HEK293 (cell line): Measurements from ENCODE around the gene GPR162.
A peak's percentile ranks its signal among the peaks of the same experiment; 100 is the strongest.

Source experiments
- BCL11B ChIP-seq: fragments of 450-650 bp; formaldehyde crosslinking; IDR thresholded peaks from 2 replicates; pipeline ENCODE4 v1.5.1; 2016; ENCODE audit warnings: low read depth, missing biosample characterization, missing genetic modification characterization
- EGR2 ChIP-seq: fragments of 450-650 bp; formaldehyde crosslinking; IDR thresholded peaks from 2 replicates; pipeline ENCODE4 v1.5.1; 2016; ENCODE audit warnings: low read depth, missing biosample characterization, missing genetic modification characterization
- GLIS2 ChIP-seq: fragments of 450-650 bp; formaldehyde crosslinking; IDR thresholded peaks from 2 replicates; pipeline ENCODE4 v1.5.1; 2016; ENCODE audit warnings: missing biosample characterization, missing genetic modification characterization
- HOXD13 ChIP-seq: sonication (generic); formaldehyde crosslinking; IDR thresholded peaks from 2 replicates; pipeline ENCODE4 v1.8.0; 2022; ENCODE audit warnings: missing genetic modification reagents, borderline replicate concordance
- KLF1 ChIP-seq: fragments of 450-650 bp; formaldehyde crosslinking; IDR thresholded peaks from 2 replicates; pipeline ENCODE4 v1.5.1; 2016; ENCODE audit warnings: missing biosample characterization, missing genetic modification characterization
- PRDM2 ChIP-seq: fragments of 450-650 bp; formaldehyde crosslinking; IDR thresholded peaks from 2 replicates; pipeline ENCODE4 v1.5.1; 2016; ENCODE audit warnings: missing biosample characterization, missing genetic modification characterization, borderline replicate concordance
- PRDM4 ChIP-seq: fragments of 450-650 bp; formaldehyde crosslinking; IDR thresholded peaks from 2 replicates; pipeline ENCODE4 v1.5.1; 2017; ENCODE audit warnings: missing biosample characterization, missing genetic modification characterization
- SCRT2 ChIP-seq: fragments of 450-650 bp; formaldehyde crosslinking; IDR thresholded peaks from 2 replicates; pipeline ENCODE4 v1.5.1; 2016; ENCODE audit warnings: missing biosample characterization, missing genetic modification characterization
- SP2 ChIP-seq: fragments of 450-650 bp; formaldehyde crosslinking; IDR thresholded peaks from 2 replicates; pipeline ENCODE4 v1.5.1; 2016; ENCODE audit warnings: missing biosample characterization, missing genetic modification characterization
- YY2 ChIP-seq: fragments of 450-650 bp; formaldehyde crosslinking; IDR thresholded peaks from 2 replicates; pipeline ENCODE4 v1.5.1; 2016; ENCODE audit warnings: missing biosample characterization, missing genetic modification characterization
- ZBTB1 ChIP-seq: fragments of 450-650 bp; formaldehyde crosslinking; IDR thresholded peaks from 2 replicates; pipeline ENCODE4 v1.5.1; 2016; ENCODE audit warnings: missing biosample characterization, missing genetic modification characterization
- ZBTB21 ChIP-seq: fragments of 450-650 bp; formaldehyde crosslinking; IDR thresholded peaks from 2 replicates; pipeline ENCODE4 v1.5.1; 2017; ENCODE audit warnings: missing biosample characterization, missing genetic modification characterization
- ZFP41 ChIP-seq: fragments of 450-650 bp; formaldehyde crosslinking; IDR thresholded peaks from 2 replicates; pipeline ENCODE4 v1.5.1; 2016; ENCODE audit warnings: missing biosample characterization, missing genetic modification characterization, borderline replicate concordance
- ZNF114 ChIP-seq: fragments of 450-650 bp; formaldehyde crosslinking; IDR thresholded peaks from 2 replicates; pipeline ENCODE4 v1.5.0; 2017; ENCODE audit warnings: missing biosample characterization, missing genetic modification characterization
- ZNF223 ChIP-seq: fragments of 450-650 bp; formaldehyde crosslinking; IDR thresholded peaks from 2 replicates; pipeline ENCODE4 v1.5.1; 2016; ENCODE audit warnings: missing biosample characterization, missing genetic modification characterization
- ZNF239 ChIP-seq: fragments of 450-650 bp; formaldehyde crosslinking; IDR thresholded peaks from 2 replicates; pipeline ENCODE4 v1.5.1; 2016; ENCODE audit warnings: missing biosample characterization, missing genetic modification characterization
- ZNF549 ChIP-seq: fragments of 450-650 bp; IDR thresholded peaks from 2 replicates; pipeline ENCODE4 v1.5.1; 2018; ENCODE audit warnings: missing biosample characterization, missing genetic modification characterization, mild to moderate bottlenecking, inconsistent platforms, moderate library complexity
- ZNF654 ChIP-seq: fragments of 450-650 bp; formaldehyde crosslinking; IDR thresholded peaks from 2 replicates; pipeline ENCODE4 v1.5.1; 2016; ENCODE audit warnings: low read depth, missing biosample characterization, missing genetic modification characterization
- ZNF658 ChIP-seq: fragments of 450-650 bp; formaldehyde crosslinking; IDR thresholded peaks from 2 replicates; pipeline ENCODE4; 2016; ENCODE audit warnings: missing biosample characterization, missing genetic modification characterization
- ZNF660 ChIP-seq: fragments of 450-650 bp; IDR thresholded peaks from 2 replicates; pipeline ENCODE4 v1.5.1; 2018; ENCODE audit warnings: missing biosample characterization, mild to moderate bottlenecking, missing genetic modification characterization
- ZNF785 ChIP-seq: fragments of 450-650 bp; formaldehyde crosslinking; IDR thresholded peaks from 2 replicates; pipeline ENCODE4 v1.5.1; 2016; ENCODE audit warnings: missing biosample characterization, missing genetic modification characterization
- ZSCAN16 ChIP-seq: fragments of 450-650 bp; formaldehyde crosslinking; IDR thresholded peaks from 2 replicates; pipeline ENCODE4 v1.5.1; 2016; ENCODE audit warnings: missing biosample characterization, missing genetic modification characterization
- ZSCAN23 ChIP-seq: fragments of 450-650 bp; formaldehyde crosslinking; IDR thresholded peaks from 2 replicates; pipeline ENCODE4 v1.5.1; 2016; ENCODE audit warnings: missing biosample characterization, missing genetic modification characterization
- TF ChIP-seq, protein P1 (sequence below): fragments of 450-650 bp; formaldehyde crosslinking; IDR thresholded peaks from 2 replicates; pipeline ENCODE4 v1.5.1; 2017; ENCODE audit warnings: missing biosample characterization, missing genetic modification characterization
- TF ChIP-seq, protein P2 (sequence below): fragments of 450-650 bp; formaldehyde crosslinking; conservative IDR thresholded peaks from 2 replicates; pipeline ENCODE4 v1.5.1; 2016; ENCODE audit warnings: low read depth, missing biosample characterization, missing genetic modification characterization

GPR162 gene

GRCh38 chr12:6851921-6852650 is 30.5 kb downstream of the GPR162 start, which contains the start of gene USP5 (continued):
- TF ChIP-seq, protein P1, sequence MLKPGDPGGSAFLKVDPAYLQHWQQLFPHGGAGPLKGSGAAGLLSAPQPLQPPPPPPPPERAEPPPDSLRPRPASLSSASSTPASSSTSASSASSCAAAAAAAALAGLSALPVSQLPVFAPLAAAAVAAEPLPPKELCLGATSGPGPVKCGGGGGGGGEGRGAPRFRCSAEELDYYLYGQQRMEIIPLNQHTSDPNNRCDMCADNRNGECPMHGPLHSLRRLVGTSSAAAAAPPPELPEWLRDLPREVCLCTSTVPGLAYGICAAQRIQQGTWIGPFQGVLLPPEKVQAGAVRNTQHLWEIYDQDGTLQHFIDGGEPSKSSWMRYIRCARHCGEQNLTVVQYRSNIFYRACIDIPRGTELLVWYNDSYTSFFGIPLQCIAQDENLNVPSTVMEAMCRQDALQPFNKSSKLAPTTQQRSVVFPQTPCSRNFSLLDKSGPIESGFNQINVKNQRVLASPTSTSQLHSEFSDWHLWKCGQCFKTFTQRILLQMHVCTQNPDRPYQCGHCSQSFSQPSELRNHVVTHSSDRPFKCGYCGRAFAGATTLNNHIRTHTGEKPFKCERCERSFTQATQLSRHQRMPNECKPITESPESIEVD (tag by site-specific recombination) = no peak
- TF ChIP-seq ZNF223 = no peak
- TF ChIP-seq GLIS2 (tag by site-specific recombination) = peak; percentile 15
- TF ChIP-seq ZBTB1 = no peak
- TF ChIP-seq ZNF239 (tag by site-specific recombination) = no peak
- TF ChIP-seq PRDM4 = no peak
- no peak for TF ChIP-seq ZFP41
- peak; percentile 96 for TF ChIP-seq SP2 (tag by site-specific recombination)
- TF ChIP-seq HOXD13 (CRISPR knock-in tag) = no peak
- TF ChIP-seq ZSCAN16 (tag by site-specific recombination) = no peak
- peak; percentile 96 for TF ChIP-seq YY2 (tag by site-specific recombination)
- no peak for TF ChIP-seq PRDM2 (tag by site-specific recombination)
- TF ChIP-seq ZNF785 (tag by site-specific recombination) = no peak
- no peak for TF ChIP-seq ZNF654 (tag by site-specific recombination)
- TF ChIP-seq ZNF660 = no peak
- no peak for TF ChIP-seq BCL11B (tag by site-specific recombination)
- peak; percentile 75 for TF ChIP-seq KLF1 (tag by site-specific recombination)
- TF ChIP-seq ZNF658 (tag by site-specific recombination) = no peak
- no peak for TF ChIP-seq ZNF114 (tag by site-specific recombination)
- no peak for TF ChIP-seq ZNF549
- no peak for TF ChIP-seq ZBTB21 (tag by site-specific recombination)
- TF ChIP-seq, protein P2, sequence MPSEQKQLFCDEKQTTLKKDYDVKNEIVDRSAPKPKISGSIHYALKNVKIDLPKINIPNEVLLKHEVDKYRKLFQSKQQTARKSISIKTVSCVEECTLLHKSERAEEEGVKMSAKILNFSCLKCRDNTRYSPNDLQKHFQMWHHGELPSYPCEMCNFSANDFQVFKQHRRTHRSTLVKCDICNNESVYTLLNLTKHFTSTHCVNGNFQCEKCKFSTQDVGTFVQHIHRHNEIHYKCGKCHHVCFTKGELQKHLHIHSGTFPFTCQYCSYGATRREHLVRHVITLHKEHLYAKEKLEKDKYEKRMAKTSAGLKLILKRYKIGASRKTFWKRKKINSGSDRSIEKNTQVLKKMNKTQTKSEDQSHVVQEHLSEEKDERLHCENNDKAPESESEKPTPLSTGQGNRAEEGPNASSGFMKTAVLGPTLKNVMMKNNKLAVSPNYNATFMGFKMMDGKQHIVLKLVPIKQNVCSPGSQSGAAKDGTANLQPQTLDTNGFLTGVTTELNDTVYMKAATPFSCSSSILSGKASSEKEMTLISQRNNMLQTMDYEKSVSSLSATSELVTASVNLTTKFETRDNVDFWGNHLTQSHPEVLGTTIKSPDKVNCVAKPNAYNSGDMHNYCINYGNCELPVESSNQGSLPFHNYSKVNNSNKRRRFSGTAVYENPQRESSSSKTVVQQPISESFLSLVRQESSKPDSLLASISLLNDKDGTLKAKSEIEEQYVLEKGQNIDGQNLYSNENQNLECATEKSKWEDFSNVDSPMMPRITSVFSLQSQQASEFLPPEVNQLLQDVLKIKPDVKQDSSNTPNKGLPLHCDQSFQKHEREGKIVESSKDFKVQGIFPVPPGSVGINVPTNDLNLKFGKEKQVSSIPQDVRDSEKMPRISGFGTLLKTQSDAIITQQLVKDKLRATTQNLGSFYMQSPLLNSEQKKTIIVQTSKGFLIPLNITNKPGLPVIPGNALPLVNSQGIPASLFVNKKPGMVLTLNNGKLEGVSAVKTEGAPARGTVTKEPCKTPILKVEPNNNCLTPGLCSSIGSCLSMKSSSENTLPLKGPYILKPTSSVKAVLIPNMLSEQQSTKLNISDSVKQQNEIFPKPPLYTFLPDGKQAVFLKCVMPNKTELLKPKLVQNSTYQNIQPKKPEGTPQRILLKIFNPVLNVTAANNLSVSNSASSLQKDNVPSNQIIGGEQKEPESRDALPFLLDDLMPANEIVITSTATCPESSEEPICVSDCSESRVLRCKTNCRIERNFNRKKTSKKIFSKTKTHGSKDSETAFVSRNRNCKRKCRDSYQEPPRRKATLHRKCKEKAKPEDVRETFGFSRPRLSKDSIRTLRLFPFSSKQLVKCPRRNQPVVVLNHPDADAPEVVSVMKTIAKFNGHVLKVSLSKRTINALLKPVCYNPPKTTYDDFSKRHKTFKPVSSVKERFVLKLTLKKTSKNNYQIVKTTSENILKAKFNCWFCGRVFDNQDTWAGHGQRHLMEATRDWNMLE (tag by site-specific recombination) = peak; percentile 29; the same call in 1 of the 2 replicates
- no peak for TF ChIP-seq ZSCAN23 (tag by site-specific recombination)
- TF ChIP-seq EGR2 (tag by site-specific recombination) = peak; percentile 46
- TF ChIP-seq SCRT2 (tag by site-specific recombination) = no peak
